HEK293 (cell line): Measurements from ENCODE around the gene C20orf96.
A peak's percentile ranks its signal among the peaks of the same experiment; 100 is the strongest.
"Not testable (repeated sequence)": the region's sequence is repeated elsewhere in the genome, so short reads cannot be mapped to it uniquely, and the experiment has no call there.

Experiments used
- CTCF ChIA-PET: fragments of 350-600 bp; formaldehyde crosslinking; extraction: SDS; loops from one replicate; lab custom pipeline; 2021; ENCODE audit warnings: antibody characterized with exemption; lab: Yijun Ruan, JAX
- POLR2A ChIA-PET: fragments of 300-600 bp; formaldehyde crosslinking; extraction: SDS; loops from one replicate; lab custom pipeline; 2020; ENCODE audit warnings: antibody characterized with exemption, inconsistent platforms; lab: Yijun Ruan, JAX
- H3K27ac ChIP-seq: fragments of 200-500 bp; sonication (Bioruptor generic); 2 replicates; pipeline ENCODE4 v1.5.1; 2014; ENCODE audit warnings: low read depth, low read length, control low read depth, inconsistent platforms; ENCODE audit errors: extremely low read depth
- H3K36me3 ChIP-seq, 2 experiments: fragments of 200-500 bp in 1 of 2; sonication (Bioruptor generic) in 1 of 2; 1 replicate in 1 of 2; 2 replicates in 1 of 2; pipeline ENCODE4 v1.5.1; 2014 to 2017; ENCODE audit warnings: inconsistent platforms in 2 of 2, low read length in 2 of 2; ENCODE audit not compliant: control insufficient read depth in 2 of 2, insufficient read depth in 1 of 2
- H3K4me1 ChIP-seq: fragments of 200-500 bp; sonication (Bioruptor generic); 2 replicates; pipeline ENCODE4 v1.5.1; 2014; ENCODE audit warnings: mild to moderate bottlenecking, low read length, inconsistent platforms; ENCODE audit not compliant: control insufficient read depth, insufficient read depth
- H3K4me3 ChIP-seq: 2 replicates; pipeline ENCODE4 v1.5.1; 2011; ENCODE audit warnings: low read depth, mild to moderate bottlenecking, control low read depth, low read length, moderate library complexity
- H3K9me3 ChIP-seq: fragments of 200-500 bp; sonication (Bioruptor generic); 2 replicates; pipeline ENCODE4 v1.5.1; 2014; ENCODE audit warnings: low read depth, low read length, inconsistent platforms; ENCODE audit not compliant: control insufficient read depth, insufficient read depth
- EGR2 ChIP-seq: fragments of 450-650 bp; formaldehyde crosslinking; IDR thresholded peaks from 2 replicates; pipeline ENCODE4 v1.5.1; 2016; ENCODE audit warnings: low read depth, missing biosample characterization, missing genetic modification characterization
- ELK4 ChIP-seq: IDR thresholded peaks from 2 replicates; pipeline ENCODE4 v1.6.1; 2011; ENCODE audit warnings: mild to moderate bottlenecking, low read depth, low read length, borderline replicate concordance
- KLF10 ChIP-seq: fragments of 450-650 bp; IDR thresholded peaks from 2 replicates; pipeline ENCODE4 v1.5.1; 2018; ENCODE audit warnings: missing biosample characterization, mild to moderate bottlenecking, missing genetic modification characterization
- KLF9 ChIP-seq: fragments of 450-650 bp; formaldehyde crosslinking; IDR thresholded peaks from 2 replicates; pipeline ENCODE4 v1.5.1; 2016; ENCODE audit warnings: missing biosample characterization, missing genetic modification characterization, low read depth
- SP7 ChIP-seq: fragments of 450-650 bp; formaldehyde crosslinking; IDR thresholded peaks from 2 replicates; pipeline ENCODE4 v1.5.1; 2016; ENCODE audit warnings: missing biosample characterization, missing genetic modification characterization
- ZBTB20 ChIP-seq: fragments of 450-650 bp; formaldehyde crosslinking; IDR thresholded peaks from 2 replicates; pipeline ENCODE4 v1.5.1; 2016; ENCODE audit warnings: missing biosample characterization, missing genetic modification characterization
- ZNF10 ChIP-seq: fragments of 450-650 bp; formaldehyde crosslinking; IDR thresholded peaks from 2 replicates; pipeline ENCODE4 v1.5.1; 2017; ENCODE audit warnings: missing biosample characterization, missing genetic modification characterization
- ZNF121 ChIP-seq: fragments of 450-650 bp; formaldehyde crosslinking; IDR thresholded peaks from 2 replicates; pipeline ENCODE4 v1.5.1; 2016; ENCODE audit warnings: missing biosample characterization, missing genetic modification characterization
- ZNF24 ChIP-seq: fragments of 450-650 bp; formaldehyde crosslinking; IDR thresholded peaks from 2 replicates; pipeline ENCODE4 v1.5.1; 2016; ENCODE audit warnings: missing biosample characterization, missing genetic modification characterization
- ZNF302 ChIP-seq: fragments of 450-650 bp; formaldehyde crosslinking; IDR thresholded peaks from 2 replicates; pipeline ENCODE4 v1.5.1; 2016; ENCODE audit warnings: missing biosample characterization, missing genetic modification characterization, low read depth
- ZNF335 ChIP-seq: fragments of 450-650 bp; formaldehyde crosslinking; conservative IDR thresholded peaks from 2 replicates; pipeline ENCODE4 v1.5.1; 2016; ENCODE audit warnings: missing biosample characterization, missing genetic modification characterization
- ZNF366 ChIP-seq: fragments of 450-650 bp; formaldehyde crosslinking; conservative IDR thresholded peaks from 2 replicates; pipeline ENCODE4 v1.5.1; 2016; ENCODE audit warnings: missing biosample characterization, missing genetic modification characterization
- ZNF416 ChIP-seq: fragments of 450-650 bp; formaldehyde crosslinking; IDR thresholded peaks from 2 replicates; pipeline ENCODE4 v1.5.1; 2016; ENCODE audit warnings: missing biosample characterization, missing genetic modification characterization
- ZNF513 ChIP-seq: fragments of 450-650 bp; IDR thresholded peaks from 2 replicates; pipeline ENCODE4 v1.5.1; 2018; ENCODE audit warnings: missing biosample characterization, missing genetic modification characterization
- TF ChIP-seq, protein P1 (sequence below): fragments of 450-650 bp; formaldehyde crosslinking; IDR thresholded peaks from 2 replicates; pipeline ENCODE4 v1.5.1; 2016; ENCODE audit warnings: missing biosample characterization, missing genetic modification characterization
- TF ChIP-seq, protein P2 (sequence below): fragments of 450-650 bp; formaldehyde crosslinking; IDR thresholded peaks from 2 replicates; pipeline ENCODE4 v1.5.1; 2016; ENCODE audit warnings: missing biosample characterization, missing genetic modification characterization
- TF ChIP-seq, protein P3 (sequence below): fragments of 450-650 bp; formaldehyde crosslinking; IDR thresholded peaks from 2 replicates; pipeline ENCODE4 v1.5.1; 2017; ENCODE audit warnings: missing biosample characterization, missing genetic modification characterization

C20orf96 gene

DNA sequence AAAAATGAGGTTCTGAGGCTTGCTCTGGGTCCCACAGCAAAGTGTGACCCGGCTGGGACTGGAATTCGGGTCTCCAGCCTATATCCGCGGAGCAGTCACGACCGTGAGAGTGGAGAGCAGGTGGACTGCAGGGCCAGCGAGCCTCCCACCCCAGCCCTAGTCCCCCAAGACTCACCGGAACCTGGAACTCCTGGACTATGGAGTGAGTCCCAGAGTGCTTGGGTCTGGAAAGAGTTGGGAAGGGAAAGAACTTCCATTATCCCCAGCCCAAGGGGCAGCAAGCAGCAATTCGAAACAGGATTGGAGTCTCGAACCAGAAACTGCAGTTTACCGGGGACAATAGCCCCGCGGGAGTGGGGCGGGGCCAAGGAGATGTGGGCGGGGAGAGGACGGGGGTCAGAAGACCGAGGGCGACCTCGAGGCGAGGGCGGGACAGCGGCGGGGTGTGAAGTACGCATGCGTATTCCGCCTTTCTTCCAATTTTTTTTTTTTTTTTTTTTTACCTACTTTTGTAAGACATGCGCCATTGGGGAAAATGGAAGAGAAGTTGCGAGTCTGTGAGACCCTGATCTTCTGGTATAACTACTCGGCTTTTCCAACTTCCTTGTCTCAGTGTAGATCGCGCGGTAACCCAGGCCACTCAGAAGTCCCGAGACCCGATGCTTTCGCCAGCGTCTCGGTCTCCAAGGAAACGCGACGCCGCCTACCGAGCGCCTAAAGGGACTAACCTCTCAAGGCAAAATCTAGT is at the start of gene C20orf96 (continued):
- TF ChIP-seq ELK4 = no peak
- peak; percentile 63 for TF ChIP-seq EGR2 (tag by site-specific recombination)
- TF ChIP-seq ZNF335 = peak; percentile 81
- TF ChIP-seq ZBTB20 (tag by site-specific recombination) = peak; percentile 15; the same call in 1 of the 2 replicates
- TF ChIP-seq KLF9 (tag by site-specific recombination) = peak; percentile 79

DNA sequence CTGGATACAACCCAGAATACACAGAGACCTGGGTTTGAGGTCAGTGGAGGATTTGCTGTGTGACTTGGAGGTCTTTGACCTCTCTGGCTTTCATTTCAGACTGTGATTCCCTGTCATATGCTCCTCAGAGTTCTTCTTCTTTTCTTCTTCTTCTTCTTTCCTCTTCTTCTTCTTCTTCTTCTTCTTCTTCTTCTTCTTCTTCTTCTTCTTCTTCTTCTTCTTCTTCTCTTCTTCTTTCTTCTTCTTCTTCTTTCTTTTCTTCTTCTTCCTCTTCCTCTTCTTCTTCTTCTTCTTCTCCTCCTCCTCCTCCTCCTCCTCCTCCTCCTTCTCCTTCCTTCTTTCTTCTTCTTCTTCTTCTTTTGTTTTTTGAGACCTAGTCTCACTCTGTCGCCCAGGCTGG is 45.5 kb upstream of the C20orf96 start:
- H3K36me3 ChIP-seq, H3K9me3 ChIP-seq, H3K27ac ChIP-seq, POLR2A ChIA-PET, H3K4me3 ChIP-seq, H3K4me1 ChIP-seq, CTCF ChIA-PET: not testable (repeated sequence)
- peak; percentile 92 for TF ChIP-seq ZNF513 (tag by site-specific recombination)
- peak; percentile 78 for TF ChIP-seq ZNF366 (tag by site-specific recombination)

GRCh38 chr20:334578-334977 is 44.0 kb upstream of the C20orf96 start:
- H3K4me1 ChIP-seq = peaks cover 3% of the 10 kb centered on the region; the same call in 1 of the 2 replicates
- TF ChIP-seq ZNF416 (tag by site-specific recombination) (no peak), ZNF10 (tag by site-specific recombination) (no peak), ZNF121 (peak; percentile 47; the same call in 1 of the 2 replicates)
- TF ChIP-seq, all 188 proteins: peak for 1
- no peaks in the 10 kb centered on the region for H3K9me3 ChIP-seq
- no peak overlapping the region for H3K4me3 ChIP-seq
- ChIA-PET POLR2A (interaction anchor here (1.6 kb wide), 1 partner anchor 13 kb away, joined by 7 read pairs; the partner anchor contains the start of gene NRSN2), CTCF (interaction anchor here (1.3 kb wide), 1 partner anchor 65 kb away, joined by 4 read pairs; no protein-coding TSS in a partner anchor)
- H3K36me3 ChIP-seq = no peaks in the 10 kb centered on the region
- H3K27ac ChIP-seq = no peak overlapping the region

GRCh38 chr20:330233-331149 is 39.9 kb upstream of the C20orf96 start:
- Histone ChIP-seq H3K27ac (no peak overlapping the region), H3K4me3 (no peak overlapping the region), H3K4me1 (peaks cover 6% of the 10 kb centered on the region; the same call in 1 of the 2 replicates), H3K9me3 (no peaks in the 10 kb centered on the region), H3K36me3 (peaks cover 0 to 5% of the 10 kb centered on the region in 2 experiments; a peak in 1 of 3 replicates)
- ChIA-PET POLR2A (interaction anchor here (0.6 to 3.2 kb wide), 9 partner anchors 9 to 77 kb away, joined by 3 to 14 read pairs (median 4); partner anchors contain the start of genes NRSN2 and ZCCHC3), CTCF (interaction anchor here (0.5 to 3.6 kb wide), 39 partner anchors 9 to 928 kb away, joined by 3 to 29 read pairs (median 5); partner anchors contain the start of genes DEFB132, NRSN2 and ZCCHC3)
- TF ChIP-seq, protein P1, sequence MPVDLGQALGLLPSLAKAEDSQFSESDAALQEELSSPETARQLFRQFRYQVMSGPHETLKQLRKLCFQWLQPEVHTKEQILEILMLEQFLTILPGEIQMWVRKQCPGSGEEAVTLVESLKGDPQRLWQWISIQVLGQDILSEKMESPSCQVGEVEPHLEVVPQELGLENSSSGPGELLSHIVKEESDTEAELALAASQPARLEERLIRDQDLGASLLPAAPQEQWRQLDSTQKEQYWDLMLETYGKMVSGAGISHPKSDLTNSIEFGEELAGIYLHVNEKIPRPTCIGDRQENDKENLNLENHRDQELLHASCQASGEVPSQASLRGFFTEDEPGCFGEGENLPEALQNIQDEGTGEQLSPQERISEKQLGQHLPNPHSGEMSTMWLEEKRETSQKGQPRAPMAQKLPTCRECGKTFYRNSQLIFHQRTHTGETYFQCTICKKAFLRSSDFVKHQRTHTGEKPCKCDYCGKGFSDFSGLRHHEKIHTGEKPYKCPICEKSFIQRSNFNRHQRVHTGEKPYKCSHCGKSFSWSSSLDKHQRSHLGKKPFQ (tag by site-specific recombination) = peak; percentile 79
- 0 out of 2 replicates have a peak, but pooled peaks have one; percentile 31 for TF ChIP-seq KLF9 (tag by site-specific recombination)
- TF ChIP-seq ZNF302 (tag by site-specific recombination) = no peak
- peak; percentile 51; the same call in 1 of the 2 replicates for TF ChIP-seq SP7 (tag by site-specific recombination)
- TF ChIP-seq, protein P2, sequence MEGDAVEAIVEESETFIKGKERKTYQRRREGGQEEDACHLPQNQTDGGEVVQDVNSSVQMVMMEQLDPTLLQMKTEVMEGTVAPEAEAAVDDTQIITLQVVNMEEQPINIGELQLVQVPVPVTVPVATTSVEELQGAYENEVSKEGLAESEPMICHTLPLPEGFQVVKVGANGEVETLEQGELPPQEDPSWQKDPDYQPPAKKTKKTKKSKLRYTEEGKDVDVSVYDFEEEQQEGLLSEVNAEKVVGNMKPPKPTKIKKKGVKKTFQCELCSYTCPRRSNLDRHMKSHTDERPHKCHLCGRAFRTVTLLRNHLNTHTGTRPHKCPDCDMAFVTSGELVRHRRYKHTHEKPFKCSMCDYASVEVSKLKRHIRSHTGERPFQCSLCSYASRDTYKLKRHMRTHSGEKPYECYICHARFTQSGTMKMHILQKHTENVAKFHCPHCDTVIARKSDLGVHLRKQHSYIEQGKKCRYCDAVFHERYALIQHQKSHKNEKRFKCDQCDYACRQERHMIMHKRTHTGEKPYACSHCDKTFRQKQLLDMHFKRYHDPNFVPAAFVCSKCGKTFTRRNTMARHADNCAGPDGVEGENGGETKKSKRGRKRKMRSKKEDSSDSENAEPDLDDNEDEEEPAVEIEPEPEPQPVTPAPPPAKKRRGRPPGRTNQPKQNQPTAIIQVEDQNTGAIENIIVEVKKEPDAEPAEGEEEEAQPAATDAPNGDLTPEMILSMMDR (tag by site-specific recombination) = peak; percentile 63; the same call in 1 of the 2 replicates
- TF ChIP-seq ZNF366 (tag by site-specific recombination) = peak; percentile 39
- 0 out of 2 replicates have a peak, but pooled peaks have one; percentile 32 for TF ChIP-seq KLF10 (tag by site-specific recombination)
- TF ChIP-seq, protein P3, sequence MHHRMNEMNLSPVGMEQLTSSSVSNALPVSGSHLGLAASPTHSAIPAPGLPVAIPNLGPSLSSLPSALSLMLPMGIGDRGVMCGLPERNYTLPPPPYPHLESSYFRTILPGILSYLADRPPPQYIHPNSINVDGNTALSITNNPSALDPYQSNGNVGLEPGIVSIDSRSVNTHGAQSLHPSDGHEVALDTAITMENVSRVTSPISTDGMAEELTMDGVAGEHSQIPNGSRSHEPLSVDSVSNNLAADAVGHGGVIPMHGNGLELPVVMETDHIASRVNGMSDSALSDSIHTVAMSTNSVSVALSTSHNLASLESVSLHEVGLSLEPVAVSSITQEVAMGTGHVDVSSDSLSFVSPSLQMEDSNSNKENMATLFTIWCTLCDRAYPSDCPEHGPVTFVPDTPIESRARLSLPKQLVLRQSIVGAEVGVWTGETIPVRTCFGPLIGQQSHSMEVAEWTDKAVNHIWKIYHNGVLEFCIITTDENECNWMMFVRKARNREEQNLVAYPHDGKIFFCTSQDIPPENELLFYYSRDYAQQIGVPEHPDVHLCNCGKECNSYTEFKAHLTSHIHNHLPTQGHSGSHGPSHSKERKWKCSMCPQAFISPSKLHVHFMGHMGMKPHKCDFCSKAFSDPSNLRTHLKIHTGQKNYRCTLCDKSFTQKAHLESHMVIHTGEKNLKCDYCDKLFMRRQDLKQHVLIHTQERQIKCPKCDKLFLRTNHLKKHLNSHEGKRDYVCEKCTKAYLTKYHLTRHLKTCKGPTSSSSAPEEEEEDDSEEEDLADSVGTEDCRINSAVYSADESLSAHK = peak; percentile 77
- TF ChIP-seq ZNF24 (tag by site-specific recombination) = no peak
